ENCODE measurements around the gene JMJD6. TPM values are rescaled to one million over a fixed set of nuclear protein-coding genes. Genes with fewer than 3 reads are reported as not detected.

The JMJD6 gene
- total RNA-seq, 4 donors from 2014 or later: 13.8 to 22.1 (median 17.7) TPM

DNA sequence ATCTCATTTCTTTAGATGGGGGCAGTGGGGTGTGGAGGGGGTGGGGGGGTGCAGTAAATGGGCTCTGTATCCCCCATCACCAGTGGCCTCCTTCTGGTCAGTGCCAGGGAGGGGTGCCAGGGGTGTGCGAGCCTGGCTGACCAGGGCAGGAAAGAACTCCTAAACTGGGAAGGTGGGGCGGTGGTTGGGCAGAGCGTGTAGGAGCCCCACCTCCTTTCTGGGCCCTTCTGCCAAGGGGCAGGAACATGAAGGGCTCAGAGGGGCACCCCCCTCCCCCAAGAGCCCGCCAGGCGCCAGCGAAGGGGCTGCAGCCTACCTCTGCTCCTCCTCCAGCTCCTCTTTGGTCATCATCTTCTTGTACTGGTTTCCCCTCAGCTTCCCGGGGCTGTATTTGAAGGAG is 41.6 kb downstream of the JMJD6 start:
- Histone ChIP-seq H3K27me3 (no peaks in the 10 kb centered on the region), H3K9me3 (no peaks in the 10 kb centered on the region), H3K36me3 (peaks cover 18% of the 10 kb centered on the region), H3K4me1 (peaks cover 63% of the 10 kb centered on the region), H3K4me3 (no peak overlapping the region), H3K27ac (no peak overlapping the region)
- 84% methylated on average over 6 of the region's 7 CpGs for WGBS
- no peak for TF ChIP-seq EP300 (IDR thresholded peaks at IDR 0.05)
- TF ChIP-seq CTCF (IDR thresholded peaks at IDR 0.05): no peak
- no peak for TF ChIP-seq POLR2A (IDR thresholded peaks at IDR 0.05)
- no peak for TF ChIP-seq POLR2AphosphoS5 (IDR thresholded peaks at IDR 0.05)
- DNase-seq (ENCODE audit: low spot score in 2 of 2): no peak

DNA sequence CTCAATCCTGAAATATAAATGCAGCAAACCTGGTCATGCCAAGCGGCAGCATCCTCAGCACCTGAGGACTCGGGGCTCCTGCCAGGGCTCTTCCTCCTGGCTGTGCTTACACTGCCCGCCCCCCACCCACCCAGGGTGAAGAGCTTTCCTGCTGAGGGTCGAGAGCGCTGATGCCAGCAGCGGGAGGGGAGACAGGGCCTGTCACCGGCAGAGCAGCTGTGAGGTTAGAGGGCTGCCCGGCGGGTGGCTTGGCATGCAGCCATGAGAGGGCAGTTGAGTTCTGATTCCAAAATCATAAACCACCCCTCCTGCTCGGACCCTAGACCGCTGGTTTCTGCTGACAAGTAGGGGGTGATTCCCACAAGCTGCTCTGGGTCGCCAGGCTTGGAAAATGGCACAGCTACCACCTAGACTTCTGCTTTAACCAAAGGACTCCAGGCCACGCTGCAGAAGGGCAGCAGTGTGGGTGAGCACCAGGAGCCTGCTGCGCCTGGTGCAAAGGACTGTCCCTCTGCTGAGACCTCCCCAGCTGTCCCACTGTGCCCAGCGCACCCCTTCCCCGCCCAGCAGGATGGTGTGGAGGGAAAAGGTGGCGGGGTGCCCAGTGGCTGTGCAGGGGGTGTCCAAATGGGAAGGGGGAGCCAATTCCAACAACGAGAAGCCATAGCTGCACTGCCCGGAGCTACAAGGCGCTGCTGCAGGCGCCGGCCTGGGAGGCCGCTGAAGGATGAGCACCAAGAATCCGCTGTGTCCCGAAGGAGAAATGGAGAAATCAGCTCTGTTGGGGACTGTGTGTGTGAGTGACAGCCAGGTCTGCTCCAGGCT is 42.3 kb downstream of the JMJD6 start:
- H3K27me3 ChIP-seq: no peaks in the 10 kb centered on the region
- no peak overlapping the region for H3K4me3 ChIP-seq
- peaks cover 18% of the 10 kb centered on the region for H3K36me3 ChIP-seq
- 84% methylated on average over 21 of the region's 25 CpGs for WGBS
- no peak for DNase-seq (ENCODE audit: low spot score in 2 of 2)
- TF ChIP-seq EP300 (IDR thresholded peaks at IDR 0.05) (no peak), POLR2A (IDR thresholded peaks at IDR 0.05) (no peak), POLR2AphosphoS5 (IDR thresholded peaks at IDR 0.05) (no peak), CTCF (IDR thresholded peaks at IDR 0.05) (no peak)
- no peak overlapping the region for H3K27ac ChIP-seq
- no peaks in the 10 kb centered on the region for H3K9me3 ChIP-seq
- H3K4me1 ChIP-seq: peaks cover 57% of the 10 kb centered on the region

- TF ChIP-seq EP300 (IDR thresholded peaks at IDR 0.05) (no peak), POLR2A (IDR thresholded peaks at IDR 0.05) (no peak), POLR2AphosphoS5 (IDR thresholded peaks at IDR 0.05) (no peak), CTCF (IDR thresholded peaks at IDR 0.05) (no peak)
- WGBS: 76% methylated on average over 13 of the region's 18 CpGs
- H3K9me3 ChIP-seq: no peaks in the 10 kb centered on the region
- no peak for DNase-seq (ENCODE audit: low spot score in 2 of 2)
- H3K4me1 ChIP-seq: peaks cover 48% of the 10 kb centered on the region
- no peak overlapping the region for H3K27ac ChIP-seq
- H3K27me3 ChIP-seq: no peaks in the 10 kb centered on the region
- H3K4me3 ChIP-seq: no peak overlapping the region
- H3K36me3 ChIP-seq: peaks cover 25% of the 10 kb centered on the region
Measured at GRCh38 chr17:76683011-76683755, 43.2 kb downstream of the JMJD6 start.

DNA sequence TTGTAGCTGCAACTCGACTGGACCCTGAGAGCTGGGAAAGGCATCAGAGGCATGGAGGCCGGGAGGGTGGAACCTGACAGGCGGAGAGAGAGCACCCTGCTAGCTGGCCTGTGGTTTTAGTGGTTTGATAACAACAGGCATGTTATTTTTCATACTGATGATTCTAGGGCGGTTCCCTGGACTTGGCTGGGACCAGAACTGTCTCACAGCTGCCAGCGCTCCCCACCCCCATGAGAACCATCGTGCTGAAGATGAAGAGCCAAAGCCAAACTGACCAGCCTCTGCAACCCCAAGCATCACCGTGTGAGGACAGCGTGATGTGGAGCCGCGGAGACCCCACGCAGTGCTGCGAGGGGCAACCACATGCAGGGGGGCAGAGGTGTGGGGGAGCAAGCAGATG is 44.1 kb downstream of the JMJD6 start:
- H3K27ac ChIP-seq: no peak overlapping the region
- 67% methylated on average over 5 of the region's 12 CpGs for WGBS
- H3K4me1 ChIP-seq: peaks cover 40% of the 10 kb centered on the region

More for the DNA sequence above, 44.1 kb downstream of the JMJD6 start:
- Histone ChIP-seq H3K36me3 (peaks cover 30% of the 10 kb centered on the region), H3K27me3 (no peaks in the 10 kb centered on the region), H3K9me3 (no peaks in the 10 kb centered on the region), H3K4me3 (no peak overlapping the region)
- TF ChIP-seq EP300 (IDR thresholded peaks at IDR 0.05) (no peak), CTCF (IDR thresholded peaks at IDR 0.05) (no peak), POLR2A (IDR thresholded peaks at IDR 0.05) (no peak), POLR2AphosphoS5 (IDR thresholded peaks at IDR 0.05) (no peak)
- no peak for DNase-seq (ENCODE audit: low spot score in 2 of 2)
